Epithelial cell of esophagus (primary cell): ENCODE measurements around the gene WDR54.
A peak's percentile ranks its signal among the peaks of the same experiment; 100 is the strongest.
"Not testable (repeated sequence)": the region's sequence is repeated elsewhere in the genome, so short reads cannot be mapped to it uniquely, and the experiment has no call there.

ENCODE experiments used
- DNase-seq: peaks from one replicate; pipeline ENCODE4 v3.0.0; 2010; ENCODE audit warnings: low read depth
- H3K4me3 ChIP-seq: 2 replicates; pipeline ENCODE4 v1.5.1; 2011; ENCODE audit warnings: mild to moderate bottlenecking, low read length, control low read depth
- TF ChIP-seq, protein P1 (sequence below): IDR thresholded peaks from 2 replicates; pipeline ENCODE4 v1.5.1; 2011; ENCODE audit warnings: low read depth, mild to moderate bottlenecking, low read length, control low read depth, inconsistent platforms; ENCODE audit not compliant: insufficient read depth; ENCODE audit errors: missing control alignments

Gene WDR54

DNA sequence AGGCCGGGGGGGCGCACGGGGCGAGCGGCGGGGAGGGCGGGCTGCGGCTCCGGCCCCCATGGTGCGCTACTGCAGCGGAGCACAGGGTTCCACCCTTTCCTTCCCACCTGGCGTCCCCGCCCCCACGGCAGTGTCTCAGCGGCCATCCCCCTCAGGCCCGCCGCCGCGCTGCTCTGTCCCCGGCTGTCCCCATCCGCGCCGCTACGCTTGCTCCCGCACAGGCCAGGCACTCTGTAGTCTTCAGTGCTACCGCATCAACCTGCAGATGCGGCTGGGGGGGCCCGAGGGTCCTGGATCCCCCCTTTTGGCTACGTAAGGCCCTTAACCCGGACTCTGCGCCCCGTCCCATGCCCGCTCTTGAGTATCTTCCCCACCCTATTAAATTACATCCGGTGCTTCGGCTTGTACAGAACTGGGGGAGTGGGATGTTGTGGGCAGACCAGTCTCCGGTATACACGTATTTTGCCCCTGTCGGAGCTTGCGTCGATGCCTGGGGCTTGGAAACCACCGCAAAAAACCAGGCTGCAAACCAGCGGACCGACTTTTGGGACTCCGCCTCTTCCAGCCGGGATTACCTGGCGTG, 36.1 kb downstream of the WDR54 start:
- TF ChIP-seq, protein P1, sequence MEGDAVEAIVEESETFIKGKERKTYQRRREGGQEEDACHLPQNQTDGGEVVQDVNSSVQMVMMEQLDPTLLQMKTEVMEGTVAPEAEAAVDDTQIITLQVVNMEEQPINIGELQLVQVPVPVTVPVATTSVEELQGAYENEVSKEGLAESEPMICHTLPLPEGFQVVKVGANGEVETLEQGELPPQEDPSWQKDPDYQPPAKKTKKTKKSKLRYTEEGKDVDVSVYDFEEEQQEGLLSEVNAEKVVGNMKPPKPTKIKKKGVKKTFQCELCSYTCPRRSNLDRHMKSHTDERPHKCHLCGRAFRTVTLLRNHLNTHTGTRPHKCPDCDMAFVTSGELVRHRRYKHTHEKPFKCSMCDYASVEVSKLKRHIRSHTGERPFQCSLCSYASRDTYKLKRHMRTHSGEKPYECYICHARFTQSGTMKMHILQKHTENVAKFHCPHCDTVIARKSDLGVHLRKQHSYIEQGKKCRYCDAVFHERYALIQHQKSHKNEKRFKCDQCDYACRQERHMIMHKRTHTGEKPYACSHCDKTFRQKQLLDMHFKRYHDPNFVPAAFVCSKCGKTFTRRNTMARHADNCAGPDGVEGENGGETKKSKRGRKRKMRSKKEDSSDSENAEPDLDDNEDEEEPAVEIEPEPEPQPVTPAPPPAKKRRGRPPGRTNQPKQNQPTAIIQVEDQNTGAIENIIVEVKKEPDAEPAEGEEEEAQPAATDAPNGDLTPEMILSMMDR, result no peak
- DNase-seq, result peak; percentile 57
- H3K4me3 ChIP-seq, result peak overlapping the region; percentile 71

GRCh38 chr2:74458132-74458937, 36.8 kb downstream of the WDR54 start, which contains the start of gene WBP1:
Gene WBP1, plus strand, starts transcription at chr2:74458438. Its CDS starts 165 bp downstream, at chr2:74458603.
- TF ChIP-seq, protein P1, result no peak
- DNase-seq, result peak; percentile 100
- H3K4me3 ChIP-seq, result peak within 1 kb of the TSS; percentile 98

- no peak for DNase-seq
- H3K4me3 ChIP-seq, result peak overlapping the region; percentile 98
- TF ChIP-seq, protein P1, result no peak
Observed at GRCh38 chr2:74458938-74459363, 37.4 kb downstream of the WDR54 start.

DNA sequence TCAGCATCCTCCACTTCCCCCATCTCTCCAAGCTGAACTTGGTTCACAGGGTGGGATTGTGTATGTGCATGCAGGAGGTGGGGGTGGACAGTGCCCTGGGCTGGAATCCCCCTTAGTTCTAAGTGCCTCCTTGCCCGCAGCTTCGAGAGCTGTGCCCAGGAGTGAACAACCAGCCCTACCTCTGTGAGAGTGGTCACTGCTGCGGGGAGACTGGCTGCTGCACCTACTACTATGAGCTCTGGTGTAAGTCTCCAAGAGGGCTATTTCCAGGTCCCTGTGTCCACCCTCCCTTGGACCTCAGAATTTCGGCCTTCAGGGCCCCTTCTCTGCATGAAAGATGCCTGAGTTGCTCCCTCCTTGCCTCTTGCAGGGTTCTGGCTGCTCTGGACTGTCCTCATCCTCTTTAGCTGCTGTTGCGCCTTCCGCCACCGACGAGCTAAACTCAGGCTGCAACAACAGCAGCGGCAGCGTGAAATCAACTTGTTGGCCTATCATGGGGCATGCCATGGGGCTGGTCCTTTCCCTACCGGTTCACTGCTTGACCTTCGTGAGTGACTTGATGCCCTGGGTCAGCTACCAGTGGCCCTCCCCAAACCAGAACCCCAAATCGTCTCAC, 38.1 kb downstream of the WDR54 start:
- DNase-seq, result not testable (repeated sequence)
- H3K4me3 ChIP-seq, result peak overlapping the region; percentile 98

DNA sequence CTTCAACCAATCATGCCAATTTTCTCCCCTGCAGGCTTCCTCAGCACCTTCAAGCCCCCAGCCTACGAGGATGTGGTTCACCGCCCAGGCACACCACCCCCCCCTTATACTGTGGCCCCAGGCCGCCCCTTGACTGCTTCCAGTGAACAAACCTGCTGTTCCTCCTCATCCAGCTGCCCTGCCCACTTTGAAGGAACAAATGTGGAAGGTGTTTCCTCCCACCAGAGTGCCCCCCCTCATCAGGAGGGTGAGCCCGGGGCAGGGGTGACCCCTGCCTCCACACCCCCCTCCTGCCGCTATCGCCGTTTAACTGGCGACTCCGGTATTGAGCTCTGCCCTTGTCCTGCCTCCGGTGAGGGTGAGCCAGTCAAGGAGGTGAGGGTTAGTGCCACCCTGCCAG, 38.7 kb downstream of the WDR54 start:
- not testable (repeated sequence) for H3K4me3 ChIP-seq, DNase-seq

DNA sequence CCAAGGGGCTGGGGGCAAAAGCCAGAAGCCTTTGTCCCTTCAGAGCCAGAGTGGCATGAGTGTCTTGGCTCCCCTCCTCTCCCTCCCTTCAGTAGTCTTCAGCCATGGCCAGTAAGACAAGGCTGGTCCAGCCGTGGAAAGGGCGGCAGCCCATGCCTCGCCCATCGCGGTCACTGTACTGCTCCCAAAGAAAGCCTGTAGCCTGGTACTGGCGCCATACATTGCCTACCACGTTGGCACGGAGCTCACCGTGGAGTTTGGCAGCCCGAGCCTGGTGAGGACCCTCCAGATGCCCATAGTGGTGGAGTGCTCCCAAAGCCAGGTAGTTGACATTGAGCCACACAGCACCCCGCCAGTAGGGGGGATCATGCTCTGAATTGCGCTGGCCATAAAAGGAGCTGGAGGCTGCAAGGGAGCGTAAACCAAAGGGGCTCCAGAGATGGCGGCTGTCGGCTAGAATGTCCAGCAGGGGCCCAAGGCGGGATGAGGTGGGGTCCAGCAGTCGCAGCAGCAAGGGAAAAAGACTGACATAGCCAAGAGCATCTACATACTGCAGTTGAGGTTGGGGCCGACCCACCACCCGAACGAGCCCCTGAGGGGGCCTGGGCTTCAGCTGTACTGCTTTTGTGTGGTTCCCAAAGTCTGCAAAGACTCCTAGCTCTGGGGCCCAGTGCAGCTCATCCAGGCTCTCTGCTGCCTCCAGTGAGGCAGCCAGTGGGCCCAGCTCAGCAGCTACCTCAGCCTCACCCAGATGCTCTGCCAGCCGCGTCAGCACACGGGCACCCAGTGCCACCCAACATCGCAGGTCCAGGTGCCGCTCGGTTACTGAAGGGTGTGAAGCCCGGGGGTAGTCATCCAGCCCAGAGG, 39.9 kb downstream of the WDR54 start:
- TF ChIP-seq, protein P1, result peak; percentile 11
- DNase-seq, result no peak
- H3K4me3 ChIP-seq, result no peak overlapping the region

DNA sequence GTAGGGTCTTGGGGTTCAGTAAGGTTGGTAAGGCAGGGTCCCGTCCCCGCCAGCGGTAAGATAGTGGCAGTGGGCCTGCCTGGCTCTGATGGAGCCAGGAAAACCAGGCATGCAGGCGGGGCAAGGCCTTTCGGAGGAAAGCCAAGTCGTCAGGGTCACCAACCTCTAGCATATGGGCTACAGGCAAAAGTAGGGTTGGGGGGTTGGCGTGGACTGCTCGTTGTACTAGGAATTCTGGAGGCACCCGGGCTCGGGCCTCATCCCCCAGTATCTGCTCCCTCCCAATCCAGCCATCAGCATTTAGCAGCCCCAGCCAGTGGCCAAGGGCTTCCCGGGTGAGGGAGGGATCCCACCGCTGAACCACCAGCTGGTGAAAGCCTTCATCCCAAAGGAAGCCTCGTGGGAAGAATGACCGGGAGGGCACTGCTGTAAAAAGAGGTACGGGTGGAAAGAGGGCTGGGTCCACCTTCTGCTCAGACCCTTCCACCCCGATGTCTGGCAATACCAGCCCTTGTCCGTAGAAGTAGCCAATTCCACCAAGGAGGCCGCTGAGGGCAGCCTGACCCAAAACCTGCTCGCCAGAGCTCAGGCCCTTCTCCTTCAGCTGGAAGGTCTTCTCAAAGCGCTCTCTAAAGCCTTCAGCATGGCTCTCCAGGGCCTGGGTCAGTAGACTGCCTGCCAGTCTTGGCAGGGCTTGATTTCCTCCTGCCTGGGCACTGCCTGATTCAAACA, 40.7 kb downstream of the WDR54 start:
- no peak overlapping the region for H3K4me3 ChIP-seq
- TF ChIP-seq, protein P1, result no peak
- DNase-seq, result no peak
